Trophoblast cell (in vitro differentiated cells and primary cell): ENCODE data around the gene PHF3.

Experiments
- DNase-seq, 2 donors: peaks; one replicate each; pipeline ENCODE4 v3.0.0-alpha.2; 2016
- H2AFZ ChIP-seq: 2 replicates; pipeline ENCODE4 v1.6.1; 2013; ENCODE audit warnings: low read length, moderate library complexity, mild to moderate bottlenecking; ENCODE audit not compliant: insufficient read depth, poor library complexity
- H2AK5ac ChIP-seq: 2 replicates; pipeline ENCODE4 v1.6.1; 2013; ENCODE audit warnings: mild to moderate bottlenecking, low read length
- H2BK120ac ChIP-seq: 2 replicates; pipeline ENCODE4 v1.6.1; 2013; ENCODE audit warnings: low read length, mild to moderate bottlenecking, moderate library complexity; ENCODE audit not compliant: insufficient read depth, poor library complexity
- H2BK12ac ChIP-seq: 2 replicates; pipeline ENCODE4 v1.6.1; 2013; ENCODE audit warnings: mild to moderate bottlenecking, low read length, moderate library complexity
- H2BK5ac ChIP-seq: 2 replicates; pipeline ENCODE4 v1.6.1; 2013; ENCODE audit warnings: low read length, low read depth, moderate library complexity, mild to moderate bottlenecking; ENCODE audit not compliant: poor library complexity
- H3K14ac ChIP-seq: 2 replicates; pipeline ENCODE4 v1.6.1; 2013; ENCODE audit warnings: mild to moderate bottlenecking, low read length
- H3K18ac ChIP-seq: 2 replicates; pipeline ENCODE4 v1.6.1; 2013; ENCODE audit warnings: mild to moderate bottlenecking, low read length
- H3K23ac ChIP-seq: 2 replicates; pipeline ENCODE4 v1.6.1; 2013; ENCODE audit warnings: low read length
- H3K27ac ChIP-seq: 2 replicates; pipeline ENCODE4 v1.5.1; 2013; ENCODE audit warnings: low read depth, mild to moderate bottlenecking, inconsistent platforms, low read length, moderate library complexity
- H3K27me3 ChIP-seq: 2 replicates; pipeline ENCODE4 v1.6.1; 2013; ENCODE audit warnings: inconsistent platforms, mild to moderate bottlenecking, low read length, moderate library complexity; ENCODE audit not compliant: insufficient read depth
- H3K36me3 ChIP-seq, 2 experiments: 1 replicate in 1 of 2; 2 replicates in 1 of 2; pipeline ENCODE4 v1.6.1; 2013; ENCODE audit warnings: low read length in 2 of 2, mild to moderate bottlenecking in 2 of 2, moderate library complexity in 1 of 2; ENCODE audit not compliant: insufficient read depth in 2 of 2, control insufficient read depth in 1 of 2
- H3K4ac ChIP-seq: 2 replicates; pipeline ENCODE4 v1.6.1; 2013; ENCODE audit warnings: low read depth, mild to moderate bottlenecking, low read length, moderate library complexity
- H3K4me1 ChIP-seq, 2 experiments: 1 replicate in 1 of 2; 2 replicates in 1 of 2; pipeline ENCODE4 v1.6.1; 2013; ENCODE audit warnings: low read length in 2 of 2, mild to moderate bottlenecking in 2 of 2, moderate library complexity in 1 of 2; ENCODE audit not compliant: insufficient read depth in 2 of 2, control insufficient read depth in 1 of 2
- H3K4me2 ChIP-seq: 2 replicates; pipeline ENCODE4 v1.6.1; 2013; ENCODE audit warnings: inconsistent platforms, mild to moderate bottlenecking, low read length, moderate library complexity
- H3K4me3 ChIP-seq: 2 replicates; pipeline ENCODE4 v1.5.1; 2013; ENCODE audit warnings: mild to moderate bottlenecking, low read depth, low read length, inconsistent platforms
- H3K79me1 ChIP-seq: one replicate; pipeline ENCODE4 v1.6.1; 2013; ENCODE audit warnings: low read length
- H3K79me2 ChIP-seq: 2 replicates; pipeline ENCODE4 v1.6.1; 2013; ENCODE audit warnings: low read length, mild to moderate bottlenecking; ENCODE audit not compliant: control insufficient read depth, insufficient read depth, poor library complexity
- H3K9ac ChIP-seq: 2 replicates; pipeline ENCODE4 v1.6.1; 2013; ENCODE audit warnings: mild to moderate bottlenecking, low read length
- H3K9me3 ChIP-seq: 2 replicates; pipeline ENCODE4 v1.6.1; 2013; ENCODE audit warnings: low read depth, mild to moderate bottlenecking, control low read depth, inconsistent platforms, low read length; ENCODE audit not compliant: insufficient read depth
- H4K12ac ChIP-seq: 2 replicates; pipeline ENCODE4 v1.6.1; 2013; ENCODE audit warnings: low read depth, mild to moderate bottlenecking, low read length, moderate library complexity
- H4K8ac ChIP-seq: 2 replicates; pipeline ENCODE4 v1.6.1; 2013; ENCODE audit warnings: low read depth, mild to moderate bottlenecking, low read length, moderate library complexity
- H4K91ac ChIP-seq: one replicate; pipeline ENCODE4 v1.6.1; 2013; ENCODE audit warnings: low read depth, mild to moderate bottlenecking, low read length, moderate library complexity
- WGBS: extraction: QIAGEN DNeasy Blood & Tissue Kit; methylation state at CpG from one replicate; pipeline ENCODE4 v1.1.7; 2013; ENCODE audit warnings: missing lambda C conversion rate; ENCODE audit not compliant: insufficient read length, insufficient coverage; ENCODE audit errors: extremely low coverage; 5-methylcytosine and 5-hydroxymethylcytosine counted together

PHF3 gene

GRCh38 chr6:63671098-63671754, 35.6 kb downstream of the PHF3 start:
- Histone ChIP-seq H2AK5ac (no peak overlapping the region), H3K79me1 (no peaks in the 10 kb centered on the region), H4K91ac (no peak overlapping the region), H3K18ac (no peak overlapping the region), H3K14ac (no peak overlapping the region), H3K4me3 (no peak overlapping the region), H4K8ac (no peak overlapping the region), H3K4ac (peak overlapping the region; percentile 71), H3K27me3 (no peaks in the 10 kb centered on the region), H3K4me1 (no peaks in the 10 kb centered on the region), H3K9ac (no peak overlapping the region), H3K36me3 (peaks cover 0 to 3% of the 10 kb centered on the region in 2 experiments), H4K12ac (no peak overlapping the region), H3K23ac (no peak overlapping the region), H2BK120ac (no peak overlapping the region), H2AFZ (no peak overlapping the region), H3K27ac (no peak overlapping the region), H2BK5ac (no peak overlapping the region), H2BK12ac (no peak overlapping the region), H3K9me3 (no peaks in the 10 kb centered on the region), H3K4me2 (no peak overlapping the region), H3K79me2 (no peaks in the 10 kb centered on the region)
- WGBS = no CpG with 5 or more reads among the region's 6 CpGs
- DNase-seq = no peak

GRCh38 chr6:63672582-63673129, 37.1 kb downstream of the PHF3 start:
- Histone ChIP-seq H2BK5ac (no peak overlapping the region), H4K12ac (no peak overlapping the region), H3K79me2 (no peaks in the 10 kb centered on the region), H2AK5ac (no peak overlapping the region), H4K91ac (no peak overlapping the region), H3K27me3 (no peaks in the 10 kb centered on the region), H2BK12ac (no peak overlapping the region), H3K36me3 (no peaks in the 10 kb centered on the region), H3K79me1 (no peaks in the 10 kb centered on the region), H3K23ac (no peak overlapping the region), H2AFZ (no peak overlapping the region), H3K27ac (no peak overlapping the region), H3K18ac (no peak overlapping the region), H3K4me2 (no peak overlapping the region), H3K14ac (no peak overlapping the region), H3K9me3 (no peaks in the 10 kb centered on the region), H3K4ac (no peak overlapping the region), H3K9ac (no peak overlapping the region), H3K4me3 (no peak overlapping the region), H3K4me1 (no peaks in the 10 kb centered on the region), H4K8ac (no peak overlapping the region), H2BK120ac (no peak overlapping the region)
- DNase-seq = no peak
- no CpG with 5 or more reads among the region's 3 CpGs for WGBS

- H4K8ac ChIP-seq = no peak overlapping the region
- no peak overlapping the region for H4K91ac ChIP-seq
- no peaks in the 10 kb centered on the region for H3K79me2 ChIP-seq
- no peak overlapping the region for H2BK120ac ChIP-seq
- H3K9ac ChIP-seq = no peak overlapping the region
- H3K4me3 ChIP-seq = no peak overlapping the region
- no peak overlapping the region for H3K18ac ChIP-seq
- no peaks in the 10 kb centered on the region for H3K9me3 ChIP-seq
- no peak overlapping the region for H3K14ac ChIP-seq
- WGBS = no CpG with 5 or more reads among the region's 2 CpGs
- DNase-seq = no peak
- no peak overlapping the region for H3K4me2 ChIP-seq
- H2AFZ ChIP-seq = no peak overlapping the region
- H3K23ac ChIP-seq = no peak overlapping the region
- no peak overlapping the region for H2AK5ac ChIP-seq
- H3K79me1 ChIP-seq = no peaks in the 10 kb centered on the region
- H2BK5ac ChIP-seq = no peak overlapping the region
- H4K12ac ChIP-seq = no peak overlapping the region
- no peaks in the 10 kb centered on the region for H3K4me1 ChIP-seq
- H3K36me3 ChIP-seq = no peaks in the 10 kb centered on the region
- no peak overlapping the region for H2BK12ac ChIP-seq
- no peak overlapping the region for H3K4ac ChIP-seq
- H3K27ac ChIP-seq = no peak overlapping the region
- no peaks in the 10 kb centered on the region for H3K27me3 ChIP-seq
Measured at GRCh38 chr6:63673692-63674091, 38.1 kb downstream of the PHF3 start.

GRCh38 chr6:63674635-63675034, 39.0 kb downstream of the PHF3 start:
- no peak overlapping the region for H2AK5ac ChIP-seq
- WGBS = no CpG with 5 or more reads among the region's 3 CpGs
- H3K79me1 ChIP-seq = no peaks in the 10 kb centered on the region
- no peak overlapping the region for H3K9ac ChIP-seq
- no peak overlapping the region for H3K18ac ChIP-seq
- no peak overlapping the region for H3K4me2 ChIP-seq
- H2BK5ac ChIP-seq = no peak overlapping the region
- H3K4ac ChIP-seq = no peak overlapping the region
- no peak overlapping the region for H3K27ac ChIP-seq
- no peaks in the 10 kb centered on the region for H3K79me2 ChIP-seq
- H3K4me1 ChIP-seq = no peaks in the 10 kb centered on the region
- H3K27me3 ChIP-seq = no peaks in the 10 kb centered on the region
- H2AFZ ChIP-seq = no peak overlapping the region
- no peak overlapping the region for H3K14ac ChIP-seq
- H2BK120ac ChIP-seq = no peak overlapping the region
- H2BK12ac ChIP-seq = no peak overlapping the region
- H3K36me3 ChIP-seq = no peaks in the 10 kb centered on the region
- H4K12ac ChIP-seq = no peak overlapping the region
- no peak overlapping the region for H3K23ac ChIP-seq
- H3K9me3 ChIP-seq = no peaks in the 10 kb centered on the region
- H3K4me3 ChIP-seq = no peak overlapping the region
- H4K8ac ChIP-seq = no peak overlapping the region
- no peak overlapping the region for H4K91ac ChIP-seq
- no peak for DNase-seq
